WERI-Rb-1 (cell line): ENCODE data around the gene MAL.

Experiments
- DNase-seq: peaks from one replicate; pipeline ENCODE4 v3.0.0-alpha.2; 2020
- H3K27ac ChIP-seq: fragments of 250-450 bp; sonication (Bioruptor Pico); 2 replicates; pipeline ENCODE4 v1.5.1; 2020; ENCODE audit warnings: mild to moderate bottlenecking, moderate library complexity
- H3K27me3 ChIP-seq: fragments of 250-450 bp; sonication (Bioruptor Pico); 2 replicates; pipeline ENCODE4 v1.5.1; 2021; ENCODE audit warnings: mild to moderate bottlenecking, low read depth, moderate library complexity; ENCODE audit not compliant: insufficient read depth, severe bottlenecking
- H3K36me3 ChIP-seq: fragments of 250-450 bp; sonication (Bioruptor Pico); 2 replicates; pipeline ENCODE4 v1.5.1; 2020; ENCODE audit warnings: mild to moderate bottlenecking, moderate library complexity
- H3K4me3 ChIP-seq: 2 replicates; pipeline ENCODE4 v1.5.1; 2011; ENCODE audit warnings: low read depth, mild to moderate bottlenecking, control low read depth, low read length
- H3K9me3 ChIP-seq: fragments of 250-450 bp; sonication (Bioruptor Pico); 2 replicates; pipeline ENCODE4 v1.5.1; 2021; ENCODE audit warnings: mild to moderate bottlenecking, moderate library complexity; ENCODE audit not compliant: severe bottlenecking
- TF ChIP-seq, protein P1 (sequence below): IDR thresholded peaks from 2 replicates; pipeline ENCODE4 v1.5.1; 2011; ENCODE audit warnings: low read depth, mild to moderate bottlenecking, control low read depth, inconsistent platforms, low read length

The MAL gene

DNA sequence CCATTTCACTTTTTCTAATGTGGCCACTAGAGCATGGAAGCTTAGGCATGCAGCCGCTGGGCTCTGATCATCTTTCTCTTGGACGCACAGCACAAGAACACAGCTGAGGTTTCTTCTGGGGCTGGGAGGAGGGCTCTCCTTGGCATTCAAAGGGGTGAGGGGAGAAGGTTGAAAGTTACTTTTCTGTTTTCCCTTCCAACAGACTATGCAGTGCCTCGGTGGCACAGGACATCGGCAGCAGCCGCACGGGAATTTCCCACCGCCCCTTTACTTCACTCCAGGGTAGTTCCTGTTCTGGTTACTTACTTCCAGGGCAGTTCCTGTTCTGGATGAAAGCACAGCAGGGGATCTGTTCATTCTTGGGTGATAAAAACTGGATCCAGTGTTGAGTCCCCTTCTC is 18.9 kb upstream of the MAL start:
- Histone ChIP-seq H3K4me3 (no peak overlapping the region), H3K27me3 (no peaks in the 10 kb centered on the region), H3K9me3 (no peaks in the 10 kb centered on the region), H3K27ac (no peak overlapping the region), H3K36me3 (no peaks in the 10 kb centered on the region)
- DNase-seq: no peak
- TF ChIP-seq, protein P1, sequence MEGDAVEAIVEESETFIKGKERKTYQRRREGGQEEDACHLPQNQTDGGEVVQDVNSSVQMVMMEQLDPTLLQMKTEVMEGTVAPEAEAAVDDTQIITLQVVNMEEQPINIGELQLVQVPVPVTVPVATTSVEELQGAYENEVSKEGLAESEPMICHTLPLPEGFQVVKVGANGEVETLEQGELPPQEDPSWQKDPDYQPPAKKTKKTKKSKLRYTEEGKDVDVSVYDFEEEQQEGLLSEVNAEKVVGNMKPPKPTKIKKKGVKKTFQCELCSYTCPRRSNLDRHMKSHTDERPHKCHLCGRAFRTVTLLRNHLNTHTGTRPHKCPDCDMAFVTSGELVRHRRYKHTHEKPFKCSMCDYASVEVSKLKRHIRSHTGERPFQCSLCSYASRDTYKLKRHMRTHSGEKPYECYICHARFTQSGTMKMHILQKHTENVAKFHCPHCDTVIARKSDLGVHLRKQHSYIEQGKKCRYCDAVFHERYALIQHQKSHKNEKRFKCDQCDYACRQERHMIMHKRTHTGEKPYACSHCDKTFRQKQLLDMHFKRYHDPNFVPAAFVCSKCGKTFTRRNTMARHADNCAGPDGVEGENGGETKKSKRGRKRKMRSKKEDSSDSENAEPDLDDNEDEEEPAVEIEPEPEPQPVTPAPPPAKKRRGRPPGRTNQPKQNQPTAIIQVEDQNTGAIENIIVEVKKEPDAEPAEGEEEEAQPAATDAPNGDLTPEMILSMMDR: no peak

DNA sequence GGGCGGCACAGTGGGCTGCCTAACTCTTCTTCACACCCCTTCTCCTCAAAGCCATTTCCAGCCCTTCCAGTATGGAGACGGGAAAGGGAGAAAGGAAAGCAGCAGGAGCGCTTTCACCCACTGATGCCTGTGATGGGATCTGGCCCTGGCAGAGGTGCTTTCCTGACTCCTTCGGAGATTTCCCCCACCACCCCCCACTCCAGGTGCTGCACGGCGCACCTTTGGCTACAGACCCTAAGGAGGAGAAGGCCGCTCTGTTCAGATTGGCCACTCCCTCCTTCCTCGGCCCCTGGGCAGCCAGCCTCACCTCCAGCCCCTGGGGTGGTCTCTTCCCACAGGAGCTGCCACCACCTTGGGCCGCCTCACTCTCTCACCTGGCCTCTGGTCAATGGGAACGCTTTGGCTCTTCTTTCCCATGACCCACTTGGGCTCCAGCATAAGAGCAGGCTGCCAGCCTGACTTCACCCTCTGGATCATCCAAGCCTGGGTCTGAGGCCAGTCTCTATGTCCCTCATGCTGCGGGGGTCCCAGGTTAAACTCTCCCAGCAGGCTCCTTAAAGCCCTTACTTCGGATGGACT is 18.4 kb upstream of the MAL start:
- TF ChIP-seq, protein P1: no peak
- Histone ChIP-seq H3K36me3 (no peaks in the 10 kb centered on the region), H3K9me3 (no peaks in the 10 kb centered on the region), H3K27ac (no peak overlapping the region), H3K27me3 (no peaks in the 10 kb centered on the region), H3K4me3 (no peak overlapping the region)
- DNase-seq: no peak

DNA sequence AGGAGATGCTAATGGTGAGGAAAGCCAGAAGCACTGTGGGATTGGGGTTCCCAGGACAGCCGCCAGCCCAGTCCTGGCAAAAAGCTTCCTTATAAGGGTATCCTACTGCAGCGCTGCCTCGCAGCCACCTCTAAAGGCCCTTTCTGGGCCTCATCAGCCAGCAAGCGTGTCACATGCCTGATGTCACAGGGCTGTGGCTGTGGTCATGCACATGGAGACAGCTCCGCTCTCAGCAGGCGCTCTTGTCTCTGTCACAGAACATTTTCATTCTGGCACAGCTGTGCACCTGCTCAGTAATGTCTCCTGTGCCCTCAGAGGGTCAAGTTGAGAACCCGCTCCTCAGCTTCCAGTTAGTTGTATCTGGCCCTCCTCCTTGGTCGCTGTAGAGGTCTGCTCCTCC is 17.7 kb upstream of the MAL start:
- TF ChIP-seq, protein P1: no peak
- H3K4me3 ChIP-seq: no peak overlapping the region
- H3K27me3 ChIP-seq: no peaks in the 10 kb centered on the region
- no peaks in the 10 kb centered on the region for H3K9me3 ChIP-seq
- H3K36me3 ChIP-seq: no peaks in the 10 kb centered on the region
- H3K27ac ChIP-seq: no peak overlapping the region
- no peak for DNase-seq

DNA sequence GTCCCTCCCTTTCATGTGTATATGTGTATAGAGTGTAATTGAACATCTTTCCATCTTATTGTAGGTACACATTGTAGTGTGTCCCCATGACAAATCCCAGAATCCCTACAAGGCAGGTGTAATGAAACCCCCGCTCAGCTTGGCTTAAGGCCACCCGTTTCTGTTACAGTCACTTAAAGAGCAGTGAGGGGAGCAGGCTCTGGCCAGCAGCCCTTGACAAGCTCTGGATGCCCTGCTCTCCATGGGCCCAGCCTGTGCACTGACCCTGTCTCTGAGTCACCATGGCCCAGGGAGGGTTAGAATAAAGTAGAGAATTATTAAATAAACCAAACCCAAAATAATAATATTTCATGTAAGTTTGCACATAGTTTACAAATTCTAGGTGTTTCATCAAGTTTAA is 17.2 kb upstream of the MAL start:
- Histone ChIP-seq H3K27ac (no peak overlapping the region), H3K4me3 (no peak overlapping the region), H3K9me3 (no peaks in the 10 kb centered on the region), H3K27me3 (no peaks in the 10 kb centered on the region), H3K36me3 (no peaks in the 10 kb centered on the region)
- TF ChIP-seq, protein P1: no peak
- no peak for DNase-seq

DNA sequence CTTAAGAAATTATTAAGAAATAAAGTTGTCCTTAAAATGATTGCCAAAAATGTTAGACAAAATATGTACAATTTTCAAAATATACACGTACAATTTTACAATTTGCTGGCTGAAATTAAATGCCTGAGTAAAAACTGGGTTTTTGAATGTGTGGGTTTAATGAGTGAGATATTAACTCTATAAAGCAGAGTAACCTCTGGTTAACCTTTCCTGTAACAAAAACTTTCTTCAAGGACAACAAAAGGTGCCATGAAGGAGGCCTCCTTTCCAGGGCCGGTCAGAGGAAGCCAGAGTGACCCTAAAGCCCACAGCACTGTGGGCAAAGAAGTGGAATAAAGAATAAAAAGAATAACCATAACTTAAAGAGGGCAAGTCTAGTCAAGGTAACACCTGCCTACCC is 16.5 kb upstream of the MAL start:
- no peak for DNase-seq
- Histone ChIP-seq H3K9me3 (no peaks in the 10 kb centered on the region), H3K27me3 (no peaks in the 10 kb centered on the region), H3K27ac (no peak overlapping the region), H3K4me3 (no peak overlapping the region), H3K36me3 (no peaks in the 10 kb centered on the region)
- TF ChIP-seq, protein P1: no peak

DNA sequence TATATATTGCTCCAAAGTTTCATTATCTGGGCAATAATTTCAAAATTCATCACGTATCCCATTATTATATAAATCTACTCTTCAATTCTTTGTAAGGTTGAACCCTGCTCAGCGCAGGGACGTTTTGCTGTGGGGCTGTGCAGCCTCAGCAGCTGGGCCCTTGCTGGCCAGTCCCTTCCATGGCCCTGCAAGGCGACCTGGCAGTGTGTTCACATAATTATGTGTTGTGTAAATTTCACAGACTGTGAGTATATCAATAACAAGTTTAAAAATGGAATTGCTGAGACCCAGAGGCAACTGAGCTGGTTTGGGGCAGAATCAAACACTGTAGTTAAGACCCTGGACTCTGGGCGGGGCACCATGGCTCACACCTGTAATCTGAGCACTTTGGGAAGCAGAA is 16.1 kb upstream of the MAL start:
- Histone ChIP-seq H3K36me3 (no peaks in the 10 kb centered on the region), H3K27ac (no peak overlapping the region), H3K27me3 (no peaks in the 10 kb centered on the region), H3K4me3 (no peak overlapping the region), H3K9me3 (no peaks in the 10 kb centered on the region)
- TF ChIP-seq, protein P1: no peak
- DNase-seq: no peak
